HEK293 (cell line): Measurements from ENCODE around the gene CDH23.

Source experiments
- KLF9 ChIP-seq: fragments of 450-650 bp; formaldehyde crosslinking; IDR thresholded peaks from 2 replicates; pipeline ENCODE4 v1.5.1; 2016; ENCODE audit warnings: missing biosample characterization, missing genetic modification characterization, low read depth
- REST ChIP-seq: fragments of 450-650 bp; formaldehyde crosslinking; IDR thresholded peaks from 2 replicates; pipeline ENCODE4 v1.5.1; 2016; ENCODE audit warnings: missing biosample characterization, missing genetic modification characterization
- TCF7L2 ChIP-seq: IDR thresholded peaks from 2 replicates; pipeline ENCODE4 v1.6.1; 2011; ENCODE audit warnings: low read depth, mild to moderate bottlenecking, inconsistent platforms, low read length, moderate library complexity, borderline replicate concordance
- ZNF121 ChIP-seq: fragments of 450-650 bp; formaldehyde crosslinking; IDR thresholded peaks from 2 replicates; pipeline ENCODE4 v1.5.1; 2016; ENCODE audit warnings: missing biosample characterization, missing genetic modification characterization
- ZNF311 ChIP-seq: fragments of 450-650 bp; formaldehyde crosslinking; IDR thresholded peaks from 2 replicates; pipeline ENCODE4 v1.5.1; 2017; ENCODE audit warnings: missing biosample characterization, missing genetic modification characterization, borderline replicate concordance
- ZNF501 ChIP-seq: fragments of 450-650 bp; formaldehyde crosslinking; IDR thresholded peaks from 2 replicates; pipeline ENCODE4 v1.5.1; 2016; ENCODE audit warnings: missing biosample characterization, missing genetic modification characterization
- ZNF624 ChIP-seq: fragments of 450-650 bp; formaldehyde crosslinking; IDR thresholded peaks from 2 replicates; pipeline ENCODE4 v1.5.1; 2017; ENCODE audit warnings: missing biosample characterization, missing genetic modification characterization
- TF ChIP-seq, protein P1 (sequence below): fragments of 450-650 bp; formaldehyde crosslinking; IDR thresholded peaks from 2 replicates; pipeline ENCODE4 v1.5.1; 2016; ENCODE audit warnings: missing biosample characterization, missing genetic modification characterization

- TF ChIP-seq REST (no peak), ZNF311 (tag by site-specific recombination) (no peak), ZNF624 (tag by site-specific recombination) (no peak), ZNF121 (tag by site-specific recombination) (no peak), KLF9 (tag by site-specific recombination) (no peak), TCF7L2 (no peak), ZNF501 (tag by site-specific recombination) (no peak)
- TF ChIP-seq, protein P1, sequence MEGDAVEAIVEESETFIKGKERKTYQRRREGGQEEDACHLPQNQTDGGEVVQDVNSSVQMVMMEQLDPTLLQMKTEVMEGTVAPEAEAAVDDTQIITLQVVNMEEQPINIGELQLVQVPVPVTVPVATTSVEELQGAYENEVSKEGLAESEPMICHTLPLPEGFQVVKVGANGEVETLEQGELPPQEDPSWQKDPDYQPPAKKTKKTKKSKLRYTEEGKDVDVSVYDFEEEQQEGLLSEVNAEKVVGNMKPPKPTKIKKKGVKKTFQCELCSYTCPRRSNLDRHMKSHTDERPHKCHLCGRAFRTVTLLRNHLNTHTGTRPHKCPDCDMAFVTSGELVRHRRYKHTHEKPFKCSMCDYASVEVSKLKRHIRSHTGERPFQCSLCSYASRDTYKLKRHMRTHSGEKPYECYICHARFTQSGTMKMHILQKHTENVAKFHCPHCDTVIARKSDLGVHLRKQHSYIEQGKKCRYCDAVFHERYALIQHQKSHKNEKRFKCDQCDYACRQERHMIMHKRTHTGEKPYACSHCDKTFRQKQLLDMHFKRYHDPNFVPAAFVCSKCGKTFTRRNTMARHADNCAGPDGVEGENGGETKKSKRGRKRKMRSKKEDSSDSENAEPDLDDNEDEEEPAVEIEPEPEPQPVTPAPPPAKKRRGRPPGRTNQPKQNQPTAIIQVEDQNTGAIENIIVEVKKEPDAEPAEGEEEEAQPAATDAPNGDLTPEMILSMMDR (tag by site-specific recombination): no peak
Measured at GRCh38 chr10:71443676-71444075, 47.0 kb downstream of the CDH23 start.
